NCI-H2107 (cell line): ENCODE results near the gene TNFRSF25.
"Not testable (repeated sequence)": the region's sequence is repeated elsewhere in the genome, so short reads cannot be mapped to it uniquely, and the experiment has no call there.

Experiments used
- DNase-seq: peaks from one replicate; lab custom pipeline; 2025; lab: John Stamatoyannopoulos, UW

The TNFRSF25 gene

DNA sequence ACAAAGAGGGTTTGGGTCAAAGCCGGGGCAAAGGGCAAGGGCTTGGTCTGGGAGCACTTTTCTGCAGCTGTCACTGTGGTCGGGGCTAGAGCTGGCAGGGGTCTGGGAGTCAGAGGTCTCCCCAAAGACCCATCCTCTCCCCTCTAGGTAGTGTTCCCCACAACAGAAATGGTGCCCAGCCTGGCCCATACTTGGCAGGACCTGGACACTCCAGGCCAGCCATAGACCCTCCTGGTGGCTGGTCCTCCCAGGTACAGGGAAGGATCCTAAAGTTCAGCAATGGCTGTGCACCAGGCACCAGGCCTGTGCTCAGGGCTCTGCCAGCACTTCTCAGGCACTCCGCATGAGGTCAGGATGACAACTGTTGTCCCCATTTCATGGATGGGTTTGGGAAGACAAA is 30.4 kb downstream of the TNFRSF25 start:
- DNase-seq, result no peak

DNA sequence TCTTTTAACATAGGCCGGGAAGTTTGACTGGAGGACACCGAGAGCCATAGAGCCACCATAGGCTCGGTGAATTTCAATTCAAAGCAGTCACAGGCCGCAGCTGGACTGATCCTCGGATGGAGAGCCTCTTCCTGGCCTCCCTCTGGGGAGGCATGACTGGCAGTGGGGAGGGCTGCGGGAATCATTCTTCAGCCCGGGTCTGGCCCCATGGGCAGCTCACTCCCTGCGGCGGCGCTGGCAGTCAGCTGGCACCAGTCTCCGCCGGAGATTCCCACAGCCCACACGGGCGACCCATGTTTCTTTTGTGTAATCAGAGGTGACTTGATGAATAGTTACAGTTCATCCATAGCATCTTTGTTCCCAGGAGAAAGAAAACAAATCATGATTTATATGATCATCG is 30.8 kb downstream of the TNFRSF25 start:
- no peak for DNase-seq

DNA sequence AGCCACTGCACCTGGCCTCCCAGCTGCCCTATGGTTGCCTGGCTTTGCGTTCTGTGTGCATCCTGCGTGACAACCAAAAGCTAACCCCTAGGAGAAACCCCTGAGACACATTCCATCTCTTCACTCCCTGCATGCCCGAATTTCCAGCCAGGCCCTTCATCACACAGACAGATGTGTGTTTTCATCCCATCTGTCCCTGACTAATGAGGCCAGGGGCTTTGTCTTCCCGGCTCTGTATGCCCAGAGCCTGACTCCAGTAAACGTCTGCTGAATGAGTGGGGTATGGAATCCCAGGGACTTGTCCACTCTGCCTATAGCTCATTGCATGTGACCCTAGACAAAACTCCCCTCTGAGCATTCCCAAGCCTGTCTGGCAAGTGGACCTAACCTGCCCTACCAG is 31.8 kb downstream of the TNFRSF25 start:
- no peak for DNase-seq

DNA sequence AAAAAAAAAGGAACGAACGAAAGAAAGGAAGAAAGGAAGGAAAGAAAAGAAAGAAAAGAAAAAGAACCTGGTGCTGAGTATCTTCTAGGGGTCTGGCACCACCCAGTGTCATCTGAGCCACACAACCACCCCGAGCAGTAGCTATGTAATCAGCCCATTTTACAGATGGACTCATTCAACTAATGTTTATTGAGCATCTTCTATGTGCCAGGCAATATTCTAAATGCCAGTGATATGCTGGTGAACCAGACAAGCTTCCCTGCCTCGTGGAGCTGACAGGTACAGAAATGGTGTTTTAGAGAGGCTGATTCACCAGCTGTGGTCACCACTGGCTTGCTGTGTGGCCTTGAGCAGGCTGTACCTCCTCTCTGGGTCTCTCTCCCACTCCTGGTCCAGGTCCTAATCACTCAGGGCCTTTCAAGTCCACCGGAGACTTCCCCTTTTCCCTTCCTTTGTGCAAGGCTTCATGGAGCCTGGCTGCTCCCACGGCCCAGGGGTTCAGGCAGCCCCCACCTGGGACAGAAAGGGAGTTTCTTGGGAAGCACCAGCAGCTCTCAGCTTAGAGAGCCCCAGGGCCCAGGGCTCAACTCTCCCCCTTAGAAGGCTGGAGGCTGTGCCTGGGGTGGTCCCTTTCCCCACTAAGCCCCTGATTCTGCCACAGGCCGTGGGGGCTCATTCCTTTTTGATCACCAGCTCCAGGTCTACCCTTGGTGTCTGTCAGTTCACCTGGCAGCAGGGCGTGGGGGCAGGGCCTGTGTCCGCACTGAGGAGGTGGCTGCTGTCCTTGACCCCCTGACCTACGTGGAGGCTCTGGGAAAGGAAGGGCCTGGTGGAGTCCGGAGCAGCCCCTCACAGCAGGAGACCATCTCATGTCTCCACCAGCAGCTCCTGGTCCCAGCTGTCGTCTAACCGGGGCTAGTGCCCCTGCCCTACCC is 34.1 kb downstream of the TNFRSF25 start:
- not testable (repeated sequence) for DNase-seq

DNA sequence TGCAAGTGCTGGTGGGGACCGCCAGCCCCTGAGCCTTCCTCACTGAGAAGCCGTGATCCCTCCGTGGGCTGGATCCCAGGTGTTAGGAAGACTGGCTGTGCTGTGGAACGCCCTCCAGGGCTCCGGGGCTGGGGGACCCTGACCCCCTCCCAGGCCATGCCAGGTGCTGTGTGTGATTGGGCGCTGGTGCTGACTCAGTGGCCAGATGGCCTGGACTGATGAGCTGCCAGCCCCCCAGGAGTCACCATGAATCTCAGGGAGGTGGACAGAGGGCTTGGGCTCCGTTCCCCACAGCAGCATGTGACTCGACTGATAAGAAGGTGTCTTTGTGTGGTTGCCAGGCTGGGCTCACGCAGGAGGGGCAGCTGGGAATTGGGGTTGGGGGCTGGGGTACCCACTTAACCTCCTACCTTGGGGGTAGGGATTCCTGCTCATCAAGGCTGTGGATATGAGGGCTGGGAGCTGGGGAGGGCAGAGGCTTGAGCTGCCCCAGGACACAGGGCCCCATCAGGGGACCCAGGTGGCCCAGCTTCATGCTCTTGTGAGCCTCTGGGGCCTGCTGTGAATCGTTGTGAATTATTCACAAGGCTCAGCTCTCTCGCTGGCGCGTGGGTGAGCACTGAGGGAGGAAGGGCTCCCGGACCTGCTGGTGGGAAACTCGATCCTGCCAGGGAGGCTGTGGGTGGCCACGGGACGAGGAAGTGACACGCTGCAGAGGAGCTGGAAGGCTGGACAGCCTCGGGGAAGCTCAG is 36.1 kb downstream of the TNFRSF25 start:
- not testable (repeated sequence) for DNase-seq

DNA sequence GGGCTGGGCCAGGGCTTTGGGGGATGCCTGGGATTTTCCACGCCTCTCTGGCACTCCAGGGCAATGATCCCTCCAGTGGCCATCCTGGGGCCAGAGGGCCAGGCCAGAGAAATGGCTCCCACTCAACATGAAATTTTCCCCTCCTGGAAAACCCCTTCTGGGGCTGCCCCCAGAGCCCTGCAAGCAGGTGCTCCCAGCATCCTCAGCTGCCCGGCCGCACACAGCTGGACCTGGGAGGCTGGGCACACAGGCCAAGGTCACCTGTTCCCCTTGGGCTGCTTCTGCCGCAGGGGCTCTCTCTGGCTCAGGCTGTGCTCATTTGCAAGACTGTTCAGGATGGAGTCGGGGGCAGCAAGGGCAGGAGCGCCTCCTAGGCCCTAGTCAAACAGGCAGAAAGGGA is 37.5 kb downstream of the TNFRSF25 start:
- not testable (repeated sequence) for DNase-seq

DNA sequence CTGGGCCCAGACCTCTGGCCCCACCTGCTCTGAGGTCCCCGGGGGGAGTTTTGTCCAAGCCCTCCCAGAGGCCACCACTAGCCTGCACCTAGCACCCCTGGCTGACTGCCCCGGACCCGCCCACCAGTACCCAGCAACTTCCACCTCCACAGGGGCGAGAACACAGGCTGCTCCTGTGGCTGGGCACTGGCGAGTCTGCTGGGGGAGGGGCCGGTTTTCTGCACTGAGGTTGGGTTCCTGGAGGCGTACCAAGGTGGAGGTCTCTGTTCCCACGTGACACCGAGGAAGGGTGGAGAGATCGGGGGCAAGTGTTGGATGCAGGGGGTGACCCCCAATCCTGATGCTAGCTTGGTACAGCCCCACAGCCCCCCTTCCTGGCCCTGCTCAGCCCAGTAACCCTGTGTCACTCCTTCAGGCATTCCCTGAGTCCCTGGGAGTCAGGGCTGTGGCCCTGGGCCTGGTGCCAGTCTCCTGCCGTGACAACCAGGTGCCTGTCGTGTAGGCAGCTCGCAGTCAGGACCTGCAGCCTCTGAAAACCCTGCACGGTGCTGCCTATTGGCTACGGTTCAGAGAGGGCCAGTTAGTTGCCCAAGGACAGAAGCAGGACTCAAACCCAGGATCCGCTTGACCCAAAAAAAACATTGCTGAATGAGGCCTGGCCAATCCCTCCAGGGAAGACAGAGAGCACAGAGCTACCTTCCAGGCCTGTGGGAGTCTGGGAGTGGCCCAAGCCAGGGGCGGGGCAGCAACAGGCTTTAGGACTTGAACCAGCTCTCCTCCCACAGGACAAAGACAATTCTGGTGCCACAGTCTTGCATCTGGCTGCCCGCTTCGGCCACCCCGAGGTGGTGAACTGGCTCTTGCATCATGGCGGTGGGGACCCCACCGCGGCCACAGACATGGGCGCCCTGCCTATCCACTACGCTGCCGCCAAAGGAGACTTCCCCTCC is 38.3 kb downstream of the TNFRSF25 start:
- DNase-seq, result no peak

DNA sequence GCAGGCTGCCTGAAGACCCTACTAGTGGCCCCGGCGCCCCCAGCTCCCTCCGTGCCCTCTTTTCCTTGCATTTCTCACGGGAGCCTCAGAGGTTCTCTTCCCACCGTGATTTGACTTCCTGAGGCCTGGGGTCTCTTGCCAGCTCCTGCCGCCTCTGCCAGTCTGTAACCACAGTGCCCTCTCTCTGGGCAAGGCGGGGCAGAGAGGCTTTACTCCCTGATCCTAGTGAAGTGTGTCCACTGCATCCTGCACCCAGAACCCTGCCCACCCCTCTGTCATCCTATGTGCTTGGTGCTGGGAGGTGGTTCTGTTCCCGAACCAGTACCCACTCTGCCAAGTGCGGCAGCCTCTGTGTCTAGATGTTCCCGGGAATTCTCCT is 39.0 kb downstream of the TNFRSF25 start:
- no peak for DNase-seq

DNA sequence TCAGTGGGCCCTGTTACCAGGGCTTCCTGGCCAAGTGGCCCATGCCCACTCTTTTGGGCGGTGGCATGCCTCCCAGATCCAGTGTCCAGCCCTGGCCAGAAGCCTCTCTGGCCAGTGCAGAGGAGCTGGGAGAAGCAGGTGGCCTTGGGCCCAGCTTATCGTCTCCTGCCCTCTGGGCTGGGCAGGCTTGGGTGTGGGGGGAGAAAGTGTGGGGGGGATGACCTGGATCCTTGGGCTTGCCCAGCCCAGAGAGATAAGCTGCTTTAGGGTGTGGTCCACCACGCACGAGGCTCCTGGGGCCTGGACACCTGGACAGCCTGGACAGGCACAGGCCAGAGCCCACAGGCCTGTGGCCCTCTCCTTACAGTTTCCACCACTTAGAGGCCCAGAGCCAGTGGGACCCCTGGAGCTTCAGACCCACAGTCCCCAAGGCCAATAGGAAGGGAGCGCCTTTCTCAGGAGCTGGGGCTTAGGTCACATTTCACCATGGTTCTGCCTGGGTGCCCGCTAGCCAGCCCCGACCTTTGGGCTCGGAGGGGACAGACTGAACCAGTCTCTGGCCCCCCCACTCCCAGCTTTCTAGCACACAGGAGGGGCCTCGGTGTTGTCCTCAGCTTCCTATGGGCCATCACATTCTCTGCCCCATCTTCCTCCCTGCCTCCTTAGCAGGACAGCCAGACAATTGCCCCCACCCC is 39.5 kb downstream of the TNFRSF25 start:
- no peak for DNase-seq

DNA sequence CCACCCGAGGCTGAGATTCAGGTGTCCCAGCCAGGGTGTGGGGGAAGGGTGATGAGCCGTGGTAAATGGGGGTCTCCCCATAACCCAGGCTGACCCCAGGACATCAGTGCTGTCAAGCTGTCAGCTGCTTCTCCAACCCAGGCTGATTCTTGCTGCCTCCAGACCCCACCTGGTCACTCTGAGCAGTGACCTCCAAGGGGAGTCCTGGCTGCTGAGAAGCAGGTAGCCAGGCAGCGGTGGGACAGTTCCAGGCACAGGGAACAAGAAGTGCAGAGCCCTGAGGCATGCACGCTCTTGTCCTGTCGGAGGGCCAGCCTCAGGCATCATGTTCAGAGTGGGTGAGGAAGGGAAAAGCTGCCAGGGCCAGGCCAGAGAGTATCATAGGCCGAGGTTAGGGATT is 40.3 kb downstream of the TNFRSF25 start:
- DNase-seq, result no peak

DNA sequence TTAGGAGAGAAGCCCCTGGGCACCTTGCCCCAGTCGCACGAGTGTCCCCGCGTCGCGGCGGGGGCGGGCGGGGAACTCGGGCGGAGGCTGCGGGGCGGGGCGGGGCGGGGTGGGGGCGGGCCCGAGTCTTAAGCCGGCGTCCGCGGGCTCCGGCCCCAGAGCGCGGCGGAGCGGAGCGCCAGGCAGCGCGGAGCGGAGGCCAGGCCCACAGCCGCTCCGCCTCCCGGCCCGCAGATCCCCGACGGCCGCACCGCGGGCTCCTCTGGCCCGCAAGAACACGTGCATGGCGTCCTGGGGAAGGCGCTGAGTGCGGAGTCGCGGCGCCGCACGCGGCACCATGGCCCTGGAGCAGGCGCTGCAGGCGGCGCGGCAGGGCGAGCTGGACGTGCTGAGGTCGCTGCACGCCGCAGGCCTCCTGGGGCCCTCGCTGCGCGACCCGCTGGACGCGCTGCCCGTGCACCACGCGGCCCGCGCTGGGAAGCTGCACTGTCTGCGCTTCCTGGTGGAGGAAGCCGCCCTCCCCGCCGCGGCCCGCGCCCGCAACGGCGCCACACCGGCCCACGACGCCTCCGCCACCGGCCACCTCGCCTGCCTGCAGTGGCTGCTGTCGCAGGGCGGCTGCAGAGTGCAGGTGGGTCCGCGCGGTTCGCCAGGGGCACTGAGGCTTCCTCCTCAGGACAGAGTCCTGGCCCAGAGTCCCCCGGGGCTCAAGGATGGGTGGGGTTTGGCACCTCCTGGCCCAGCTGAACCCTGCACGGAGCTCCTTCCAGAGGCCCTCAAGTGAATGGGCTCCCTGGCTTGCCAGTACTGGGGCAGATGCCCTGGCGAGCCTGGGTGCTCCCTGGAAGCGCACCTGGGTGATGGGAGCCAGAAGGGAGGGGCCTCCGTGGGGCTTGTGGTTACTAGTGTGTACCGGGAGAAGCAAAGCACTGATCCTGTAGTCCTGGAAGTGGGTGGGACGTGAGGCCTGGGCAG is 41.1 kb downstream of the TNFRSF25 start, which contains the start of gene ESPN:
Gene ESPN, plus strand, starts transcription at position 158 of the 975 bp plus-strand sequence. Its CDS starts 180 bp downstream, at position 338.
- no peak for DNase-seq

DNA sequence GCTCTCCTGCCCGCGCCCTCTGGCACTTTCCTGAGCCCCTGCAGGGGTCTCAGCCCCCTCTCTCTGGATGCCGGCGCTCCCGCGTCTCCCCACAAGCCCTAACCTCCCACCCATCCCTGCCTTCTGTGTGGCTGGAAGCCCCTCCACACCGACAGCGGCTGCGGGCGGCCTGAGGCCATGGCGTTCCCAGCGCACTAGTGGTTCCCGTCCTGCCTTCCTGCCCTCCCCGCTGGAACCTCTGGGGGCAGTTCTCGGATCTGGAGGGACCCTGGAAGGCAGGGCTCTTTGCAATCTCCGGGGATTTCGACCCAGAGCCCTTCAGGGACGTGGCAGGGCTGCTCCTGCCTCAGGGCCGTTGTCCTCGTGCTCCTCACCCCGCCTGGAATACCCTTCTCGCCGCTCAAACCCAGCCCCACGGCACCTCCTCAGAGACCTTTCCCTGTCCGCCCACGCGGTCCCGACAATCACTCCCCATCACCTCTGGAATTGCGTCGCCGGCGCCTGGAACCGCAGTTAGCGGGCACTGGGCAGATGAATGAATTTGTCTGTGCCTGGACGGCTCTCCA is 41.9 kb downstream of the TNFRSF25 start:
- DNase-seq, result no peak

DNA sequence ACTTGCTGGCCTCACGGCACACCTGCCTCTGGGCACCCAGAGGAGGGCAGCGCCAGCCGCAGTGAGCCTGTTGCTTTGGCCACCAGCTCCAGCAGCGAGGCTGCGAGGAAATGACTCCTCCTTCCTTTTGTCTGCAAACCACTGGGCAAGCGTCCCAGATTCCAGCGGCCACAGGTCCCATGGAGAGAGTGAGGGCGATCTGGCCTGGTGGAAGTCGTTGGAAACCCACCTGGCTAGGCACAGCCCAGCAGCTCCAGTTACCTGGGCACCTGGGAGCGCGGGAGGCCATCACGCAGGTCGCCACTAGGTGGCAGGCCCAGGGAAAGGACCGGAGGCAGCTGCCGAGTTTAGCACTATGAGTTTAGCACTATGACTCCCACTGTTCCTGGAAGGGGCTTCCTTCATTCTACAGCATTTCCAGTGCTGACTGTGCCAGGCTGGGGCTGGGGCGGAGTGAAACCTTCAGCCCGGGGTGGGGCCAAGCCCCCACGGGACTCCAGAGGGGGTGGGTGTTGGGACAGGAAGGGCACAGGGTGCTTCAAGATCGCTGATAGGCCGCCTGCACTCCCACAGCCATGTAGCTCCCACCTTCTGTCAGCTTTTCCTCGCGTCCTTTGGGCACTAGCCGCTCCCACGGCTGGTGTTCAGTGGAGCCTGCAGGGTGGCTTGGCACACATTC is 42.5 kb downstream of the TNFRSF25 start:
- DNase-seq, result no peak

DNA sequence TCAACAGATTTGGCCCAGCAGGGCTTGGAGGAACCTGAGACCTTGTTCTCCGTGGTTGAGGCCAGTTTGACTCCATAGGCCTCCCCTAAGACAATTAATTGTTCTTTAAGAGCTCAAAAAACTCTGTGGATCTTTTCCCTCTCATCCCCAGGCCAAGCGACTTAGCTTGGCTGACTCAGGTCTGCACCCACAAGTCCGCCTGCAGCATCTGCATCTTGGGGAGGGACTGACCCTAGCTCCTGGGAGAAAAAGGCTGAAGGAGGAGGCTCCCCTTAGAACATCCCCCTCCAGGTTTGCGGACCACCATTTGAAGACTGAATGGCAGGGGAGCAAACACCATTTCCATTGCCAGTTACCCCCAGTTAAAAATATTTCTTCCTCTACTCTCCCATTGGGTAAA is 44.7 kb downstream of the TNFRSF25 start:
- DNase-seq, result no peak

DNA sequence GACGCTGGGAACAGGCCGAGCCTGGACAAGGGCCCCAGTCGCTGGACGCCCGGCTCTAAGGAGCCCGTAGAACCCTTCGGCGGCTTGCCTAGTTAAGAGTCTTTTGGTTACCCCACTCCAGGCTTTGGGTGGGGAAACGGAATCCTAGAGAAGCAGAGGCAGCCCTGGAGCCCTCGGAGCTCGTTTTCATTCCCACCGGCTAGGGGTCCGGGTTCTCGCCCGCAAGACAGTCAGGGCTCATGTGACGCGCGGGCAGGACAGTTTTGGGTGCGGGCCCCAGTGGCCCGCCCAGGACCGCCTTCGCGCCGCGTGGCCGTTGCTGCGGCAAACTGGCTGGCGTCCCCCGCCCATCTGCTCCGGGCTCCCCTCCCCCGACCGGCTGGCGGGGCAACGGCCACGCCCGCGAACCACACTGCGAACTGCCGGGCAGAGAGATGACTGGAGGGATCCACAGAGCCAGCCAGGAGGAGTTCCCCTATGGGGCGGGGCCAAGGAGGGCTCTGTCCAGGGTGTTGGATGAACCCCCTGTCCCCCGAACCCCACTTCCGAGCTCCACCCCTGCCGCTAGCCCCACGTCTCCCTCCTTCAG is 45.4 kb downstream of the TNFRSF25 start:
- DNase-seq, result no peak

DNA sequence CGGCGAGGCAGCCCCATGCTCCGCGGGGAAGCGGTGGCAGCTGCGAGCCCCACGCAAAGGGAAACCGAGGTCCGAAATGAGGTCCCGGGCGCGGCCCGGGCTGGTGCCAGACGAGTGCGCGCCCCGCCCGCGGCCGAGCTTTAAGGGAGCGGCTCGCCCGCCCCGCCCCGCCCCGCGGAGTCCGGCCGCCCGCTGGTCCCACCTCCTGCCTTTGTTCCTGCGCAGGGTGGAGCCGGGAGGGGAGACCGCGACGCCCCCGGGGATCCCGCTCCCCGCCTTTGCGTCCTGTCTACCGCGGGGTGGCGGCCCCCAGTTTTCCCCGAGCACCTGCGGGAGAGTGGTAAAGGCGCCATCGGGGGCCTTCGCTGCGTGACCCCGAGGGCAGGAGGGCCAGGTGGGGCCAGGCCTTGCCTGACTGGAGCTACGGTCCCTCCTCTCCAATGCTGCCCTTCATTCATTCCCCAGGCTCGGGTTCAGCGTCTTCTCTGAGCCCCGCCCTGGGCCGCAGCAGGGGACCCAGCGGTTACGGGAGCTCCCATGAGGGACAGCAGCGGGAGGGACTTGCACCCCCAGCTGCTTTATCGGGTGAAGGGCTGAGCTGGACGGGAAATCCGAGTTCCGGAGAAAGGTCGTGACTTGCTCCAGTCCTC is 46.0 kb downstream of the TNFRSF25 start, which contains the start of gene HES2:
Gene HES2, minus strand, starts transcription at position 116 of the 650 bp plus-strand sequence. Its CDS starts 99 bp downstream, at position 17.
- DNase-seq, result no peak

DNA sequence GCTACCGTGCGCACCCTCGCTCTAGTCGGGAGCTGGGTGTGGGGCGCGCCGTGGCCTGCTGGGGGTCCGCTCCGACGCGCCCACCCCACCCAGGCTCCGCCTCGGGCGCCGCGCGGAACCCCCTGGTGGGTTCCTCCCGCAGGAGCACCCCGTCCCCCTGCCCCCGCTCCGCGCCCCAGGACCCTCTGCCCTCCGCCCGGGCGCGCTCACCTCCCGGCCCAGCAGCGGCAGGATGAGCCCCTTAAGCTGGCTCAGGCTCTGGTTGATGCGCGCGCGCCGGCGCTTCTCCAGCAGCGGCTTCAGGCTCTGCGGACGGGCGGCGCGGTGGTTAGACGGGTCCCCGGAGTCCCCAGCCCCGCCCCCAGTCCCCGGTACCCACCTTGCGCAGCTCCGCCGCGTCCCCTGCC is 46.6 kb downstream of the TNFRSF25 start:
- no peak for DNase-seq
